SU-DHL-6 (cell line): ENCODE data around the gene RASD1.

ENCODE experiments used
- H2AFZ ChIP-seq: fragments of 200-600 bp; sonication (generic); 2 replicates; pipeline ENCODE4 v1.6.1; 2014; ENCODE audit warnings: low read depth, mild to moderate bottlenecking, moderate library complexity, mixed read lengths, antibody characterized with exemption, low read length; ENCODE audit not compliant: severe bottlenecking
- H3F3A ChIP-seq: fragments of 200-600 bp; shearing (Covaris generic); 2 replicates; pipeline ENCODE4 v1.6.0; 2016; ENCODE audit warnings: antibody characterized with exemption, mild to moderate bottlenecking; ENCODE audit not compliant: insufficient read depth
- H3K27ac ChIP-seq: fragments of 200-600 bp; sonication (generic); 2 replicates; pipeline ENCODE4 v1.5.1; 2016; ENCODE audit warnings: low read depth, mild to moderate bottlenecking, low read length, moderate library complexity, mixed read lengths
- H3K27me3 ChIP-seq: fragments of 200-600 bp; sonication (generic), shearing (Covaris generic); 2 replicates; pipeline ENCODE4 v1.6.0; 2014; ENCODE audit warnings: mild to moderate bottlenecking, low read length
- H3K36me3 ChIP-seq: fragments of 200-600 bp; sonication (generic); 2 replicates; pipeline ENCODE4 v1.6.1; 2014; ENCODE audit warnings: mild to moderate bottlenecking, low read length, mixed read lengths
- H3K4me2 ChIP-seq: fragments of 300-600, 200-600 bp; shearing (Covaris generic), sonication (generic); 2 replicates; pipeline ENCODE4 v1.6.0; 2014; ENCODE audit warnings: low read length, low read depth, mild to moderate bottlenecking; ENCODE audit not compliant: poor library complexity, severe bottlenecking
- H3K4me3 ChIP-seq: fragments of 200-600 bp; sonication (generic); 2 replicates; pipeline ENCODE4 v1.5.1; 2014; ENCODE audit warnings: antibody characterized with exemption, low read length, mild to moderate bottlenecking, mixed read lengths; ENCODE audit not compliant: insufficient read depth, poor library complexity, severe bottlenecking
- H3K79me2 ChIP-seq: fragments of 200-600 bp; sonication (generic); 2 replicates; pipeline ENCODE4 v1.6.1; 2014; ENCODE audit warnings: mild to moderate bottlenecking, low read length, moderate library complexity; ENCODE audit not compliant: insufficient read depth
- H3K9ac ChIP-seq: fragments of 200-600 bp; sonication (generic); 2 replicates; pipeline ENCODE4 v1.7.0; 2014; ENCODE audit warnings: mild to moderate bottlenecking, low read length
- H3K9me2 ChIP-seq: fragments of 200-600 bp; sonication (generic); replicated peaks from 2 replicates; pipeline ENCODE4 v1.6.1; 2014; ENCODE audit warnings: low read length; ENCODE audit not compliant: insufficient read depth
- H3K9me3 ChIP-seq: fragments of 200-600 bp; sonication (generic); 2 replicates; pipeline ENCODE4 v1.6.1; 2014; ENCODE audit warnings: low read length, mixed read lengths; ENCODE audit not compliant: insufficient read depth
- H4K20me1 ChIP-seq: fragments of 200-600 bp; sonication (generic); 2 replicates; pipeline ENCODE4 v1.6.1; 2014; ENCODE audit warnings: low read depth, mild to moderate bottlenecking, antibody characterized with exemption, low read length, moderate library complexity, mixed read lengths
- CTCF ChIP-seq: fragments of 200-600 bp; sonication (generic); IDR thresholded peaks from one replicate; pipeline ENCODE4 v1.5.1; 2017; ENCODE audit warnings: antibody characterized with exemption, mild to moderate bottlenecking, low read length, moderate library complexity; ENCODE audit not compliant: insufficient read depth, poor library complexity, severe bottlenecking
- EZH2phosphoT487 ChIP-seq: fragments of 200-600 bp; sonication (generic), shearing (Covaris generic); conservative IDR thresholded peaks from 2 replicates; pipeline ENCODE4 v1.6.1; 2018; ENCODE audit warnings: mild to moderate bottlenecking, antibody characterized with exemption, low read length, moderate library complexity, mixed read lengths

Gene RASD1

GRCh38 chr17:17463821-17464220 lies 32.4 kb downstream of the RASD1 start:
- Histone ChIP-seq H3K36me3 (no peaks in the 10 kb centered on the region), H3K27ac (no peak overlapping the region), H3K4me3 (no peak overlapping the region), H3K9ac (no peak overlapping the region), H3K27me3 (no peaks in the 10 kb centered on the region), H3K9me3 (peaks cover 5% of the 10 kb centered on the region; the same call in 1 of the 2 replicates), H3K79me2 (no peaks in the 10 kb centered on the region), H3F3A (no peaks in the 10 kb centered on the region), H2AFZ (no peak overlapping the region), H3K4me2 (no peak overlapping the region), H4K20me1 (no peaks in the 10 kb centered on the region), H3K9me2 (no peaks in the 10 kb centered on the region)
- TF ChIP-seq CTCF (no peak), EZH2phosphoT487 (no peak)

- no peaks in the 10 kb centered on the region for H3K79me2 ChIP-seq
- H3K4me2 ChIP-seq, result no peak overlapping the region
- H3K36me3 ChIP-seq, result no peaks in the 10 kb centered on the region
- no peak overlapping the region for H2AFZ ChIP-seq
- H3K27me3 ChIP-seq, result no peaks in the 10 kb centered on the region
- H3K4me3 ChIP-seq, result no peak overlapping the region
- TF ChIP-seq CTCF (no peak), EZH2phosphoT487 (no peak)
- H3K9me2 ChIP-seq, result no peaks in the 10 kb centered on the region
- no peaks in the 10 kb centered on the region for H3F3A ChIP-seq
- H3K9me3 ChIP-seq, result peaks cover 5% of the 10 kb centered on the region; the same call in 1 of the 2 replicates
- H4K20me1 ChIP-seq, result no peaks in the 10 kb centered on the region
- no peak overlapping the region for H3K27ac ChIP-seq
- no peak overlapping the region for H3K9ac ChIP-seq
Measured at GRCh38 chr17:17462048-17462824, 34.0 kb downstream of the RASD1 start.

- H2AFZ ChIP-seq, result no peak overlapping the region
- TF ChIP-seq EZH2phosphoT487 (no peak), CTCF (no peak)
- H3K27ac ChIP-seq, result no peak overlapping the region
- peaks cover 5% of the 10 kb centered on the region; the same call in 1 of the 2 replicates for H3K9me3 ChIP-seq
- H3K27me3 ChIP-seq, result no peaks in the 10 kb centered on the region
- no peaks in the 10 kb centered on the region for H3K79me2 ChIP-seq
- H3K36me3 ChIP-seq, result no peaks in the 10 kb centered on the region
- H3F3A ChIP-seq, result no peaks in the 10 kb centered on the region
- no peaks in the 10 kb centered on the region for H3K9me2 ChIP-seq
- no peaks in the 10 kb centered on the region for H4K20me1 ChIP-seq
- H3K4me2 ChIP-seq, result no peak overlapping the region
- H3K4me3 ChIP-seq, result no peak overlapping the region
- H3K9ac ChIP-seq, result no peak overlapping the region
Measured at GRCh38 chr17:17460038-17460437, 36.2 kb downstream of the RASD1 start.
